Activated CD4-positive, alpha-beta T cell treated with anti-CD3 and anti-CD28 coated beads for 1 hour (primary cell): Measurements from ENCODE around the gene C16orf54.
"Not testable (repeated sequence)": the region's sequence is repeated elsewhere in the genome, so short reads cannot be mapped to it uniquely, and the experiment has no call there.

Source experiments
- DNase-seq: peaks from one replicate; pipeline ENCODE4 v3.0.0-alpha.2; 2020

C16orf54 gene

GRCh38 chr16:29738514-29738913 lies 7.3 kb downstream of the C16orf54 start:
- no peak for DNase-seq

GRCh38 chr16:29737713-29738112 lies 8.1 kb downstream of the C16orf54 start:
- no peak for DNase-seq

DNA sequence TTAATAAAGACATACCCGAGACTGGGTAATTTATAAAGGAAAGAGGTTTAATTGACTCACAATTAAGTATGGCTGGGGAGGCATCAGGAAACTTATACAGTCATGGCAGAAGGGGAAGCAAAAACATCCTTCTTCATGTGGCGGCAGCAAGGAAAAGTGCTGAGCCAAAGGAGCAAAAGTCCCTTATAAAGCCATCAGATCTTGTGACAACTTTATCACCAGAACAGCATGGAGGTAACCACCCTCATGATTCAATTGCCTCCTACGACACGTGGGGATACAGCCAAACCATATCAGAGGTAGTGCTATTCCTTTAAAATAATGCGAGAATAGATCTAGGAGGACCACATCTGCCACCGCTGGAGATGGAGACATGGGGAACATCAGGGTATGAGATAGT lies 9.0 kb downstream of the C16orf54 start:
- no peak for DNase-seq

GRCh38 chr16:29736112-29736511 lies 9.7 kb downstream of the C16orf54 start:
- no peak for DNase-seq

DNA sequence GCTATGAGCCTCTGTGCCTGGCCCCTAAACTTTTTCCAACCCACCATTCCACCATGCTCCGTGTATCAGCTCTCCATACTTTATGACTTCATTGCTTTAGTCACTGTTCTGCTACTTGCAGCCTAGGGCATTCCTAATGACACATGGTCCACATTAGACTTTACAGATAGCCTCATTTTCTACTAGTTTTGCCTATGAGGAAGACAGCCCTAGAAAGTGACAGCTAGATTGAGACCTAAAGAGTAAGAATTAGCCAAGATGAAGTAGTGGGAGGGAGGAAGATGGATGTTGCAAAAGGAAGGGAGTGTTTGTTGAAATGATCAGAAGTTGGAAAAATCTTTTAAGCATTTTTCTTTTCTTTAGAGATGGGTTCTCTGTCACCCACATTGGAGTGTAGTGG lies 11.0 kb downstream of the C16orf54 start:
- no peak for DNase-seq

DNA sequence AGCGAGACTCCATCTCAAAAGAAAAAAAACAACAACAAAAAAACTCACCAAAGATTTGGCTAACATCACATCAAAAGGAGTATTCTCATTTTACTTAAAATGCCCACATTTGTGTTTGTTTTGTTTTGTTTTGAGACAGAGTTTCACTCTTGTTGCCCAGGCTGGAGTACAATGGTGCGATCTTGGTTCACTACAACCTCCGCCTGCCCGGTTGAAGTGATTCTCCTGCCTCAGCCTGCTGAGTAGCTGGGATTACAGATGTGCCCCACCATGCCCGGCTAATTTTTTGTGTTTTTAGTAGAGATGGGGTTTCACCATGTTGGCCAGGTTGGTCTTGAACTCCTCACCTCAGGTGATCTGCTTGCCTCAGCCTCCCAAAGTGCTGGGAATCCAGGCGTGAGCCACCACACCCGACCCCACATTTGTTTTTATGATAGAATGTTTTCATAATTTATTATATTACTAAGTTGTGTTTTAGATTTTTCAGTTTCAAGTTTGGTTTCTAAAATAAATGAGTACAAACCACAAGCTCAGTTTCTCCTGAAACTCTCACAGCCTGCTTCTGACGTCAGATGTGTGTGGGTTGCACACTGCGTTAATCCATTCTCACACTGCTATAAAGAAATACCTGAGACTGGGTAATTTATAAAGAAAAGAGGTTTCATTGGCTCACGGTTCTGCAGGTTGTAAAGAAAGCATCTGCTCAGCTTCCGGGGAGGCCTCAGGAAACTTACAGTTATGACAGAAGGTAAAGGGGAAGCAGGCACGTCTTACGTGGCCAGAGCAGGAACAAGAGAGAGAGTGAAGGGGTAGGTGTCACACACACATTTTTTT lies 13.8 kb downstream of the C16orf54 start:
- DNase-seq, result not testable (repeated sequence)

DNA sequence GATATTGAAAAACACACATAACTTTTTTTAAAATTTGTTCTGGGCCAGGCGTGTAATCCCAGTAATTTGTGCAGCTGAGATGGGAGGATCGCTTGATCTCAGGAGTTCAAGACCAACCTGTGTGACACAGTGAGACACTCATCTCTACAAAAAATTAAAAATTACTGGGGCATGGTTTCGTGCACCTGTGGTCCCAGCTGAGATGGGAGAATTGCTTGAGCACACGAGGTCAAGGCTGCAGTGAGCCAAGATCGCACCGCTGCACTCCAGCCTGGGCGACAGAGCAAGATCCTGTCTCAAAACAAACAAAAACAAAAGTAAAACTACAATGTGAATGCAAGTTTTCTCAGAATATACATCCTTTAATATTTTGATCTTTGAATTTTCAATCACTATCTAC lies 15.1 kb downstream of the C16orf54 start:
- no peak for DNase-seq

- DNase-seq, result no peak
These were observed 16.7 kb downstream of the C16orf54 start for GRCh38 chr16:29729116-29729521.

- no peak for DNase-seq
These were observed 18.3 kb downstream of the C16orf54 start for GRCh38 chr16:29727452-29727851.

GRCh38 chr16:29726845-29727377 lies 18.9 kb downstream of the C16orf54 start:
- DNase-seq, result no peak

DNA sequence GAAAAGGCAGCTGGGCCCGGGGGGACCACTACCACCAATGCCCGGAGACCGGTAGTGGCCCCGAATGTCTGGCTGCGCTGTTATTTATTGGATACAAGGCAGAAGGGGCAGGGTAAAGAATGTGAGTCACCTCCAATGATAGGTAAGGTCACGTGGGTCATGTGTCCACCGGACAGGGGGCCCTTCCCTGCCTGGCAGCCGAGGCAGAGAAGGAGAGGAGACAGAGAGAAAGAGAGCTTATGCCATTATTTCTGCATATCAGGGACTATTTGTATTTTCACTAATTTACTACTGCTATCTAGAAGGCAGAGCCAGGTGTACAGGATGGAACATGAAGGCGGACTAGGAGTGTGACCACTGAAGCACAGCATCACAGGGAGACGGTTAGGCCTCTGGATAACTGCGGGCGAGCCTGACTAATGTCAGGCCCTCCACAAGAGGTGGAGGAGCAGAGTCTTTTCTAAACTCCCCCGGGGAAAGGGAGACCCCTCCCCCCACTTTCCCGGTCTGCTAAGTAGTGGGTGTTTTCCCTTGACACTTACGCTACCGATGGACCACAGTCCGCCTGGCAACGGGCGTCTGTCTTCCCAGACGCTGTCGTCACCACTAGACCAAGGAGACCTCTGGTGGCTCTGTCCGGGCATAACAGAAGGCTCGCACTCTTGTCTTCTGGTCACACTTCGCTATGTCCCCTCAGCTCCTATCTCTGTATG lies 24.5 kb downstream of the C16orf54 start:
- not testable (repeated sequence) for DNase-seq

GRCh38 chr16:29720703-29721102 lies 25.1 kb downstream of the C16orf54 start:
- DNase-seq, result no peak

GRCh38 chr16:29719063-29719462 lies 26.7 kb downstream of the C16orf54 start:
- DNase-seq, result no peak

- DNase-seq, result no peak
These were observed 28.7 kb downstream of the C16orf54 start for GRCh38 chr16:29717113-29717512.

- DNase-seq, result no peak
These were observed 30.8 kb downstream of the C16orf54 start for GRCh38 chr16:29714972-29715371.

DNA sequence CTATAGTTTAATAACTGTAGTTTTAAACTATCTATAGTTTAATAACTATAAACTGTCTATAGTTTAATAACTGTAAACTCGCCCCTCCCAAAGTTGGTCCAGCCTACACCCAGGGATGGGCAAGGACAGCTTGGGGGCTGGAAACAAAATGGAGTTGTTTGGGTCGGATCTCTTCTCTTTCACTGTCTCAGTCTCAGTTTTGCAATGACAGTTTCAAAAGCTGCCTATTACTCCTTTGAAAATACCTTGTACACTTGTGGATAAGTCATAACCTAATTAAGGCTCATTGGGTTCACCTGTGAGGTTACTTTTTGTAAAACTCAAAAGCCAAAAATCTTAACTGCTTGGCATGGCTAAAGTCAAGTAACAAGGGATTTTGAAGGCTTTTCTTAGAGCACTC lies 31.4 kb downstream of the C16orf54 start:
- no peak for DNase-seq

DNA sequence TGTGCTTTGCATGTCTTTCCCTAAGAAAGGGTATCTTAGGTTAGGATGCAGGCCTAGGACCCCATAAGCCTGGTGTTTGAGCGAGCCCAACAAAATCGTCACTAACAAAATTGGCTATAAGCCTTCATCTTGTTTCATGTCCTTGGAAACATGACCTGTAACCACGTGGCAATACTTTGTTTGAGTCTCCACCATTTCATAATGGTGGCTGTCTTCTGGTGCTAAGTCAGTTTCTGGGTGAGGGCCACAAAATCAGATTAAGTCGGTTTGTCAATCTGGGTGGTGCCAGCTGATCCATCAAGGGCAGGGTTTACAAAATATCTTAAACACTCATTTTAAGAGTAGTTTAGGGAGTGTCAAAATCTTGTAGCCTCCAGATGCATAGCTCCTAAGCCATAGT lies 33.0 kb downstream of the C16orf54 start:
- no peak for DNase-seq

GRCh38 chr16:29710227-29711219 lies 35.3 kb downstream of the C16orf54 start:
- DNase-seq, result no peak

DNA sequence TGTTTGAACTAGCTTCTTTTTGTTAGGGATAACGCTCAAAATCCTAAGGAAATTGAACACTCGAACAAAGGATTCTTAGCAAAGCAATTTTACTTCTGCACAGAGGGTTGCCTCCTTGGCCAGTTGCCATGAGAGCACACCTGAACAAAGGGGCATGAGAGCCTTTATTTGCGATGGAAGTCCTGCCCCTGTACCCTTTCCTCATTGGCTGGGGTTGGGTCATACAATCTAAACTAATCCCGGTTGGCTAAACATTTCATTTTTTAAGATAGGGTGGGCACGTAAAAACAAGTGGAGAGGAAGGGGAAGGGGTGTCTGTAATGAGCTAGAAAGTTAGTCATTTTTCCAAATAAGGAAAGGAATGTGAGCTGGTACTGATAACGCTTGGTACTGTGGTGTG lies 36.1 kb downstream of the C16orf54 start:
- not testable (repeated sequence) for DNase-seq

GRCh38 chr16:29708917-29709600 lies 36.7 kb downstream of the C16orf54 start:
- DNase-seq, result no peak

- DNase-seq, result not testable (repeated sequence)
These were observed 38.6 kb downstream of the C16orf54 start for GRCh38 chr16:29707160-29707559.

DNA sequence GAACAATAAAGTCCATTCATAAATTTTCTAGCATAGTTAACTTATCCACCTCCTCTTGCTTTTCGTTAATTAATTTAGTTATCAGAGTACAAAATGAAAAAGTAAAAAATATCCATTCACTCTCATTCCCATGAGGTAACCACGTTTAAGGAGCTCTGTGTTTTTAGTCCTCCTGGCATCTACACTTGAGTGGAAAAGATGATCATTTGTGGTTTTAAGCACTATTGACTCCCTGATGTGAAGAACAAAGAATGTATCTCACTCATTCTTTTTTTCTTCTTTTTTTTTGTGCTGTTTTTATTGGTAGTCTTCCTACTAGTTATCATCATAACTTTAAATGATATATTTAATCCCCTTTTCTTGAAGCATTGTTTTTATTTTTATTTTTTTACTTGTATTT lies 40.8 kb downstream of the C16orf54 start:
- DNase-seq, result no peak
